Gastrocnemius medialis (tissue), 4 donors: Measurements from ENCODE around the gene MAGI1.

Experiments
- CTCF ChIP-seq, 5 experiments: fragments of 450-650 bp in 3 of 5; fragments of 200-600 bp in 2 of 5; sonication (generic) in 2 of 5; IDR thresholded peaks in 4 of 5; conservative IDR thresholded peaks in 1 of 5; 1 replicate in 4 of 5; 2 replicates in 1 of 5; pipeline ENCODE4 v1.5.1; 2016 to 2019; ENCODE audit warnings: antibody characterized with exemption in 5 of 5, mild to moderate bottlenecking in 3 of 5, moderate library complexity in 3 of 5
- POLR2A ChIP-seq, 2 donors: fragments of 450-650 bp; IDR thresholded peaks; one replicate each; pipeline ENCODE4 v1.6.1; 2017; ENCODE audit warnings: antibody characterized with exemption in 2 of 2, mild to moderate bottlenecking in 2 of 2, moderate library complexity in 2 of 2

DNA sequence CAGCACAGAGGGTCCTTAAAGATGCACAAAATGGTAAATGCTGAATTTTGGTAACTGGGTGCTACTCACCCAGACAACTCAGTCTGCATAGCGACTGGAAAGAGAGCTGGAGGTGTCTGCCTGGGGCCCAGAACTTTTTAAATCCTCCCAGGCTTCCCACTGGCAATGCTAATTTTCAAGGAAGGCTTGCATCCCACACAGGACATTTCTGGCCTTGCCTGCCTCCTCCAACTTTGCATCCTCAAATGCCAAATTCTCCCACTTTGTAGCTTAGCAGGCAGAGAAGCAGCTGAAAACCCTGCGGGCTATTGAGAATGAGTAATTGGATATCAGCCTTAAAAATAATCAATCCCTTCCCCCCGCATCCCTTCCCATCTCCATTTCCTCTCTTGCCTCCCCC is 694.3 kb downstream of the MAGI1 start:
- TF ChIP-seq CTCF (IDR thresholded peaks at IDR 0.05 in 4 of 5, conservative IDR thresholded peaks at IDR 0.05 in 1 of 5): no peak
- no peak for TF ChIP-seq POLR2A (IDR thresholded peaks at IDR 0.05)
